GM19397 (cell line): ENCODE data around the gene L3MBTL4.

Experiments
- ATAC-seq: cut with Tn5 transposase; IDR thresholded peaks from one replicate; pipeline ENCODE4 v1.9.1; 2021; ENCODE audit warnings: mild to moderate bottlenecking, moderate library complexity; ENCODE audit not compliant: unreplicated experiment

L3MBTL4 gene

GRCh38 chr18:6367208-6367607 lies 47.5 kb downstream of the L3MBTL4 start:
- no peak for ATAC-seq

- no peak for ATAC-seq
These were observed 47.9 kb downstream of the L3MBTL4 start for GRCh38 chr18:6366776-6367175.

- no peak for ATAC-seq
These were observed 49.3 kb downstream of the L3MBTL4 start for GRCh38 chr18:6365385-6365784.

- peak; percentile 65 for ATAC-seq
These were observed 51.5 kb downstream of the L3MBTL4 start for GRCh38 chr18:6363216-6363615.

GRCh38 chr18:6362559-6363129 lies 52.1 kb downstream of the L3MBTL4 start:
- ATAC-seq, result no peak

GRCh38 chr18:6357668-6358067 lies 57.0 kb downstream of the L3MBTL4 start:
- no peak for ATAC-seq

GRCh38 chr18:6355789-6356589 lies 58.7 kb downstream of the L3MBTL4 start:
- peak; percentile 51 for ATAC-seq

GRCh38 chr18:6352275-6352674 lies 62.4 kb downstream of the L3MBTL4 start:
- no peak for ATAC-seq

GRCh38 chr18:6342990-6343389 lies 71.7 kb downstream of the L3MBTL4 start:
- no peak for ATAC-seq

- ATAC-seq, result no peak
These were observed 73.0 kb downstream of the L3MBTL4 start for GRCh38 chr18:6341709-6342108.

- no peak for ATAC-seq
These were observed 73.4 kb downstream of the L3MBTL4 start for GRCh38 chr18:6341303-6341702.

- no peak for ATAC-seq
These were observed 74.6 kb downstream of the L3MBTL4 start for GRCh38 chr18:6340121-6340520.

GRCh38 chr18:6336239-6336638 lies 78.5 kb downstream of the L3MBTL4 start:
- no peak for ATAC-seq

GRCh38 chr18:6333981-6334380 lies 80.7 kb downstream of the L3MBTL4 start:
- no peak for ATAC-seq

GRCh38 chr18:6331872-6332271 lies 82.8 kb downstream of the L3MBTL4 start:
- ATAC-seq, result no peak

- no peak for ATAC-seq
These were observed 83.9 kb downstream of the L3MBTL4 start for GRCh38 chr18:6330786-6331185.

- ATAC-seq, result no peak
These were observed 86.1 kb downstream of the L3MBTL4 start for GRCh38 chr18:6328621-6329010.

GRCh38 chr18:6327895-6328620 lies 86.7 kb downstream of the L3MBTL4 start:
- no peak for ATAC-seq

GRCh38 chr18:6327485-6327884 lies 87.2 kb downstream of the L3MBTL4 start:
- ATAC-seq, result no peak

GRCh38 chr18:6326566-6326965 lies 88.1 kb downstream of the L3MBTL4 start:
- no peak for ATAC-seq

GRCh38 chr18:6323319-6323889 lies 91.3 kb downstream of the L3MBTL4 start:
- no peak for ATAC-seq
